Parathyroid adenoma (tissue), 2 donors: ENCODE measurements around the gene LRRTM4.

Source experiments
- H2AFZ ChIP-seq: fragments of 300-600 bp; sonication (generic); one replicate; pipeline ENCODE4 v1.7.0; 2017; ENCODE audit warnings: antibody characterized with exemption, mild to moderate bottlenecking
- H3K27ac ChIP-seq: fragments of 300-600 bp; sonication (generic); one replicate; pipeline ENCODE4 v1.7.0; 2017
- H3K27me3 ChIP-seq: fragments of 300-600 bp; sonication (generic); one replicate; pipeline ENCODE4 v1.7.0; 2017; ENCODE audit warnings: low read length; ENCODE audit not compliant: control insufficient read depth, insufficient read depth
- H3K36me3 ChIP-seq: fragments of 300-600 bp; sonication (generic); one replicate; pipeline ENCODE4 v1.7.0; 2017; ENCODE audit warnings: low read length; ENCODE audit not compliant: control insufficient read depth, insufficient read depth
- H3K4me1 ChIP-seq: fragments of 300-600 bp; sonication (generic); one replicate; pipeline ENCODE4 v1.7.0; 2017; ENCODE audit warnings: control low read depth
- H3K4me2 ChIP-seq: fragments of 300-600 bp; sonication (generic); one replicate; pipeline ENCODE4 v1.7.0; 2017; ENCODE audit warnings: low read length
- H3K4me3 ChIP-seq: fragments of 300-600 bp; sonication (generic); one replicate; pipeline ENCODE4 v1.7.0; 2017; ENCODE audit warnings: low read depth, low read length
- H3K79me2 ChIP-seq: fragments of 300-600 bp; sonication (generic); one replicate; pipeline ENCODE4 v1.7.0; 2017; ENCODE audit warnings: control low read depth
- H3K9ac ChIP-seq: fragments of 300-600 bp; sonication (generic); one replicate; pipeline ENCODE4 v1.7.0; 2017; ENCODE audit warnings: mild to moderate bottlenecking
- H3K9me3 ChIP-seq: fragments of 300-600 bp; sonication (generic); one replicate; pipeline ENCODE4 v1.7.0; 2017; ENCODE audit warnings: low read length; ENCODE audit not compliant: control insufficient read depth
- TF ChIP-seq, protein P1 (sequence below): fragments of 300-600 bp; sonication (generic); IDR thresholded peaks from one replicate; pipeline ENCODE4 v1.7.0; 2017; ENCODE audit warnings: antibody characterized with exemption, mild to moderate bottlenecking
- donor health status: primary hyperparathyroidism.

The LRRTM4 gene

DNA sequence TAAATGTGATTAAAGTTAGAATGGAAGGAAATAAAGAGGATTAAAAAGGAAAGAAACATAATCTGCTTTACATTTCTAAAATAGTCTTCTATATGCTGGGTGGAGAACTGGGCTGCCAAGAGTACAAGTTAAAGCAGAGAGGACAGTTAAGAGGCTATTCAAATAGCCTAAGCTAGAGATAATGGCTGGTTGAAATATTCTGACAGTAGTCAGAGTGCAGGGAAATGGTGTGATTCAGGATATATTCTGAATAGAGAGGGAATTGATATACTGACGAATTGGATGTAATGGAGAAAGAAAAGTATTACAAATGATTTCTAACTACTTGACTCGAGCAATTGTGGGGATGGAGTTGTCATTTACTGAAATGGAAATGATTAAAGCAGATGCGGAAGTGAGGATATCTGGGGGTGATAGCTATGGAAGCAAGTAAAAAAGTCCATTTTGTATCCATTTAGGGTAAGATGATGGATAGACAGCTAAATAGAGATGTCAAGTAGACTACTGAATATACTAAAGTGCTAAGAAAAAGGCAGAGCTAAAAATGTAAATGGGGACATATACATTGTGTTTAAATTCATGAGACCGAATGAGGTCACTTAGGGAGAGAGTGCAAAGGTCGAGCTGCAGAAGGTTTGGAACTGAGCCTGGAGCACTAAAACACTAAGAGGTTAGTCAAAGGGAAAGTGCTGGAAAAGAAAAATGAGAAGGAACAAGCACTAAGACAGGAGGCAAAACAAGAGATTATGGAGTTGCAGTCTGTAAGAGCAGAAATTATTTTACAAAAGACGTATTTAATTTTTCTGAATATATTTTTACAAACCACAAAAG is 696.8 kb downstream of the LRRTM4 start:
- Histone ChIP-seq H3K36me3 (no peaks in the 10 kb centered on the region), H3K4me3 (no peak overlapping the region), H3K27ac (no peak overlapping the region), H3K4me1 (no peaks in the 10 kb centered on the region), H3K9me3 (no peaks in the 10 kb centered on the region), H3K4me2 (no peak overlapping the region), H3K9ac (no peak overlapping the region), H2AFZ (no peak overlapping the region), H3K79me2 (no peaks in the 10 kb centered on the region), H3K27me3 (no peaks in the 10 kb centered on the region)
- TF ChIP-seq, protein P1, sequence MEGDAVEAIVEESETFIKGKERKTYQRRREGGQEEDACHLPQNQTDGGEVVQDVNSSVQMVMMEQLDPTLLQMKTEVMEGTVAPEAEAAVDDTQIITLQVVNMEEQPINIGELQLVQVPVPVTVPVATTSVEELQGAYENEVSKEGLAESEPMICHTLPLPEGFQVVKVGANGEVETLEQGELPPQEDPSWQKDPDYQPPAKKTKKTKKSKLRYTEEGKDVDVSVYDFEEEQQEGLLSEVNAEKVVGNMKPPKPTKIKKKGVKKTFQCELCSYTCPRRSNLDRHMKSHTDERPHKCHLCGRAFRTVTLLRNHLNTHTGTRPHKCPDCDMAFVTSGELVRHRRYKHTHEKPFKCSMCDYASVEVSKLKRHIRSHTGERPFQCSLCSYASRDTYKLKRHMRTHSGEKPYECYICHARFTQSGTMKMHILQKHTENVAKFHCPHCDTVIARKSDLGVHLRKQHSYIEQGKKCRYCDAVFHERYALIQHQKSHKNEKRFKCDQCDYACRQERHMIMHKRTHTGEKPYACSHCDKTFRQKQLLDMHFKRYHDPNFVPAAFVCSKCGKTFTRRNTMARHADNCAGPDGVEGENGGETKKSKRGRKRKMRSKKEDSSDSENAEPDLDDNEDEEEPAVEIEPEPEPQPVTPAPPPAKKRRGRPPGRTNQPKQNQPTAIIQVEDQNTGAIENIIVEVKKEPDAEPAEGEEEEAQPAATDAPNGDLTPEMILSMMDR, result no peak

DNA sequence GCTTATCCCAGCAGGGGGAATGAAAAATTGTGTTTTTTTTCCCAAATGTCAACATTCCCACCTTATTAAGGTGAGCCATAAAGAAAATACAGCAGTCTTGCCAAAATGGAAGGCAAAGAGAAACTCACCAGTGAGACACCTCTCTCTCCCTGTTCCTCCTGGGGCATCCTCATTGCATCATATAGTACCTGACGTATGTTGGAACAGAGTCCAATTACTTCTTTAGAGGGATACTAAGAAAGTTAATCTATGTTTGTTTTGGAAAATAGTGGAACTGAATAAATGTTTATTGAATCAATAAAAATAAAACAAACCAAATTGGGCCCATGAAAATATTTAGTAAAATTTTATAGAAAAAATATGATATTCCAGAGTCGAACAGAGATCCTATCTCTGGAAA is 700.4 kb downstream of the LRRTM4 start:
- H3K9me3 ChIP-seq, result no peaks in the 10 kb centered on the region
- H3K36me3 ChIP-seq, result no peaks in the 10 kb centered on the region
- no peak overlapping the region for H2AFZ ChIP-seq
- H3K27ac ChIP-seq, result no peak overlapping the region
- no peak overlapping the region for H3K4me2 ChIP-seq
- no peak overlapping the region for H3K4me3 ChIP-seq
- TF ChIP-seq, protein P1, result no peak
- H3K79me2 ChIP-seq, result no peaks in the 10 kb centered on the region
- H3K27me3 ChIP-seq, result no peaks in the 10 kb centered on the region
- H3K9ac ChIP-seq, result no peak overlapping the region
- no peaks in the 10 kb centered on the region for H3K4me1 ChIP-seq

DNA sequence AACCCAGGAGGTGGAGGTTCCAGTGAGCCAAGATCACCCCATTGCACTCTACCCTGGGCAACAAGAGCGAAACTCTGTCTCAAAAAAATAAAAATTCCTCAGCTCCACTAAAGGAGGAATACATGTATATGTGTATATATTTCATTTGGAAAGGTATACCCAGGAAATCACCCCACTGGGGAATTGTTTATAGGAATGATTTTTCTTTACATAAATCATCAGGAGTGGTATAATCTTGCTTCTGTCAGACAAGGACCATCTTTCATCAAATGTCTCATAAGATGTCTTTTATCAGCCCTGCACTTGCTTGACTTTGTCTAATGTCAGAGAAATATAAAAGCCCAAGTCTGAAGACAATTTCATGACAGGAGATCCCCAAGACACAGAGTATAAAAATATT is 709.1 kb downstream of the LRRTM4 start:
- H3K79me2 ChIP-seq, result no peaks in the 10 kb centered on the region
- no peaks in the 10 kb centered on the region for H3K36me3 ChIP-seq
- no peak overlapping the region for H3K4me3 ChIP-seq
- H3K4me1 ChIP-seq, result no peaks in the 10 kb centered on the region
- H3K9me3 ChIP-seq, result no peaks in the 10 kb centered on the region
- no peak overlapping the region for H2AFZ ChIP-seq
- no peak overlapping the region for H3K27ac ChIP-seq
- TF ChIP-seq, protein P1, result no peak
- H3K4me2 ChIP-seq, result no peak overlapping the region
- H3K9ac ChIP-seq, result no peak overlapping the region
- no peaks in the 10 kb centered on the region for H3K27me3 ChIP-seq

DNA sequence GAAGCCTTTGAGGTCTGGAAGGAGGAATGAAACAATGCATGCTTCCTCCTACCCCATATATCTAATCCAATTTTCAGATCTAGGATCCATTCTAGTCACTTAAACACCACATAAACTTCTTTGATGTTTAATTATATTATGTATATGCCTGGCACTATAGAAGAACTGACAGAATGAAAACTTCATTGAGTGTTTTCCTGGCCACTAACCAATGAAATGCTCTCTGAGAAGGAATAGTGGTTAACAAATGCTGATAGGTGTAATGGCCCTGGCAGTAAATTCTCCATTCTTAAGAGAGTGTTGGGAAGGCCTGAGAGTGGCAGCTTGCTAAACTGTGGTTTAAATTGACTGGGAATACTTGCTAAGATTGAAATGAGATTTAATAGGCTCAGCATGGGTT is 710.0 kb downstream of the LRRTM4 start:
- Histone ChIP-seq H3K4me2 (no peak overlapping the region), H3K9ac (no peak overlapping the region), H3K27me3 (no peaks in the 10 kb centered on the region), H3K4me1 (no peaks in the 10 kb centered on the region), H2AFZ (no peak overlapping the region), H3K36me3 (no peaks in the 10 kb centered on the region), H3K4me3 (no peak overlapping the region), H3K9me3 (no peaks in the 10 kb centered on the region), H3K79me2 (no peaks in the 10 kb centered on the region), H3K27ac (no peak overlapping the region)
- TF ChIP-seq, protein P1, result no peak

DNA sequence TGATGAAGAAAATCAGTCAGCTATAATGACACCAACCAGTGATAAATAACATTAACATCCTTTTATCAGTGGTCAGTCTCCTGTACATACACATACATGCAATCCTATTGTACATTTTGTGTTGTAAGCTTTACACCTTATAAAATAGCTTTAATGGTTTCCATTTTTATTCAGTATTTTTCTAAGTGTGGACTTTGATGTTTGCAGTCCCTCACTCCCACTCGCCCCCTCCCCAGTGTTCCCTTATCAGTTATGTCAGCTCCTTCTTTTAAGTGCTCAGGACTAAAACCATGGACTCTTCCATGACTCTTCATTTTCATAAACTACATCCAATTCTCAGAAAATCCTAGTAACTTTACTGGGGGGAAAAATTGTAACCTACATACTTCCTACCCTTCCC is 713.0 kb downstream of the LRRTM4 start:
- TF ChIP-seq, protein P1, result no peak
- no peak overlapping the region for H2AFZ ChIP-seq
- H3K9ac ChIP-seq, result no peak overlapping the region
- H3K4me3 ChIP-seq, result no peak overlapping the region
- no peaks in the 10 kb centered on the region for H3K36me3 ChIP-seq
- no peaks in the 10 kb centered on the region for H3K27me3 ChIP-seq
- H3K79me2 ChIP-seq, result no peaks in the 10 kb centered on the region
- H3K4me1 ChIP-seq, result no peaks in the 10 kb centered on the region
- no peaks in the 10 kb centered on the region for H3K9me3 ChIP-seq
- no peak overlapping the region for H3K27ac ChIP-seq
- no peak overlapping the region for H3K4me2 ChIP-seq
